GM19351 (cell line): ENCODE results near the gene CNR2.
"Not testable (repeated sequence)": the region's sequence is repeated elsewhere in the genome, so short reads cannot be mapped to it uniquely, and the experiment has no call there.

Experiments
- ATAC-seq: cut with Tn5 transposase; IDR thresholded peaks from one replicate; pipeline ENCODE4 v1.9.1; 2021; ENCODE audit warnings: mild to moderate bottlenecking, moderate library complexity; ENCODE audit not compliant: unreplicated experiment

Gene CNR2

GRCh38 chr1:23889074-23889473 lies 24.1 kb downstream of the CNR2 start:
- ATAC-seq = no peak

GRCh38 chr1:23885222-23885621 lies 27.9 kb downstream of the CNR2 start:
- no peak for ATAC-seq

GRCh38 chr1:23882746-23883145 lies 30.4 kb downstream of the CNR2 start:
- ATAC-seq = no peak

GRCh38 chr1:23879809-23880208 lies 33.4 kb downstream of the CNR2 start:
- no peak for ATAC-seq

GRCh38 chr1:23878668-23879067 lies 34.5 kb downstream of the CNR2 start:
- ATAC-seq = no peak

- ATAC-seq = no peak
These were observed 37.8 kb downstream of the CNR2 start for GRCh38 chr1:23875382-23875781.

GRCh38 chr1:23872421-23872820 lies 40.7 kb downstream of the CNR2 start:
- no peak for ATAC-seq

- ATAC-seq = no peak
These were observed 44.1 kb downstream of the CNR2 start for GRCh38 chr1:23869051-23869450.

GRCh38 chr1:23868557-23869016 lies 44.6 kb downstream of the CNR2 start:
- no peak for ATAC-seq

- peak; percentile 89 for ATAC-seq
These were observed 45.1 kb downstream of the CNR2 start, which contains the start of gene FUCA1 for GRCh38 chr1:23867895-23868556. FUCA1 (minus strand) TSS chr1:23868290; CDS start chr1:23868286, 4 bp downstream.

- no peak for ATAC-seq
These were observed 45.6 kb downstream of the CNR2 start for GRCh38 chr1:23867542-23867894.

- ATAC-seq = no peak
These were observed 47.6 kb downstream of the CNR2 start for GRCh38 chr1:23865543-23865930.

GRCh38 chr1:23864801-23865542 lies 48.2 kb downstream of the CNR2 start:
- no peak for ATAC-seq

GRCh38 chr1:23862640-23863039 lies 50.5 kb downstream of the CNR2 start:
- no peak for ATAC-seq

GRCh38 chr1:23854568-23854967 lies 58.6 kb downstream of the CNR2 start:
- no peak for ATAC-seq

- ATAC-seq = not testable (repeated sequence)
These were observed 60.0 kb downstream of the CNR2 start for GRCh38 chr1:23853124-23853523.

- ATAC-seq = not testable (repeated sequence)
These were observed 61.8 kb downstream of the CNR2 start for GRCh38 chr1:23851406-23851805.

- ATAC-seq = no peak
These were observed 64.2 kb downstream of the CNR2 start for GRCh38 chr1:23848673-23849616.

GRCh38 chr1:23847482-23848095 lies 65.6 kb downstream of the CNR2 start:
- ATAC-seq = not testable (repeated sequence)

GRCh38 chr1:23845163-23845562 lies 68.0 kb downstream of the CNR2 start:
- no peak for ATAC-seq

- no peak for ATAC-seq
These were observed 69.5 kb downstream of the CNR2 start for GRCh38 chr1:23843644-23844043.
